ENCODE measurements around the gene XIRP2. TPM values are rescaled to one million over a fixed set of nuclear protein-coding genes. Genes with fewer than 3 reads are reported as not detected.

The XIRP2 gene
- polyA plus RNA-seq, 2 of the 4 experiments (the other 2 are of a cell fraction): not detected

- Histone ChIP-seq H3K4me2 (no peak overlapping the region), H3K4me3 (no peak overlapping the region), H3K9me3 (no peaks in the 10 kb centered on the region), H3K27ac (no peak overlapping the region), H3K4me1 (no peaks in the 10 kb centered on the region)
- 23% methylated on average over 2 of the region's 2 CpGs for WGBS (ENCODE audit: missing lambda C conversion rate)
- POLR2A ChIA-PET: no interaction called here
- peak in 1 of 2 experiments; percentile 53; a peak in 1 of 6 replicates for ATAC-seq
- peak in 1 of 2 experiments; percentile 11 for DNase-seq (ENCODE audit: low read depth in 1 of 2, low spot score in 1 of 2)
- no peak for FAIRE-seq
- TF ChIP-seq GATA3 (IDR thresholded peaks at IDR 0.05; ENCODE audit: borderline replicate concordance): no peak
- no peak for TF ChIP-seq EP300 (IDR thresholded peaks at IDR 0.05)
- TF ChIP-seq, protein P1, sequence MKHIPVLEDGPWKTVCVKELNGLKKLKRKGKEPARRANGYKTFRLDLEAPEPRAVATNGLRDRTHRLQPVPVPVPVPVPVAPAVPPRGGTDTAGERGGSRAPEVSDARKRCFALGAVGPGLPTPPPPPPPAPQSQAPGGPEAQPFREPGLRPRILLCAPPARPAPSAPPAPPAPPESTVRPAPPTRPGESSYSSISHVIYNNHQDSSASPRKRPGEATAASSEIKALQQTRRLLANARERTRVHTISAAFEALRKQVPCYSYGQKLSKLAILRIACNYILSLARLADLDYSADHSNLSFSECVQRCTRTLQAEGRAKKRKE (CRISPR knock-in tag; IDR thresholded peaks at IDR 0.05; ENCODE audit: low read depth): no peak
- no peak for TF ChIP-seq USF2 (IDR thresholded peaks at IDR 0.05)
- TF ChIP-seq TP53 (CRISPR knock-in tag; IDR thresholded peaks at IDR 0.05): no peak
- CTCF ChIA-PET: no interaction called here
These were observed 12.4 kb downstream of the XIRP2 start for GRCh38 chr2:166900700-166901099.

- no peak overlapping the region for H3K27ac ChIP-seq
- TF ChIP-seq CHD2 (IDR thresholded peaks at IDR 0.05; ENCODE audit: low read length, partially characterized antibody): no peak
- no peak for TF ChIP-seq MAFK (IDR thresholded peaks at IDR 0.05; ENCODE audit: partially characterized antibody)
- TF ChIP-seq MYC (IDR thresholded peaks at IDR 0.05; ENCODE audit: borderline replicate concordance, low read length): no peak
- no peak for TF ChIP-seq ESRRA (IDR thresholded peaks at IDR 0.05; ENCODE audit: borderline replicate concordance, low read length)
- TF ChIP-seq RARB (CRISPR knock-in tag; IDR thresholded peaks at IDR 0.05): no peak
- no peak for TF ChIP-seq RNF2 (IDR thresholded peaks at IDR 0.05; ENCODE audit: borderline replicate concordance, low read depth)
- TF ChIP-seq USF2 (IDR thresholded peaks at IDR 0.05): no peak
- TF ChIP-seq TFCP2L1 (CRISPR knock-in tag; IDR thresholded peaks at IDR 0.05): no peak
- TF ChIP-seq ZFP36 (IDR thresholded peaks at IDR 0.05; ENCODE audit: borderline replicate concordance, partially characterized antibody): no peak
- TF ChIP-seq, protein P2, sequence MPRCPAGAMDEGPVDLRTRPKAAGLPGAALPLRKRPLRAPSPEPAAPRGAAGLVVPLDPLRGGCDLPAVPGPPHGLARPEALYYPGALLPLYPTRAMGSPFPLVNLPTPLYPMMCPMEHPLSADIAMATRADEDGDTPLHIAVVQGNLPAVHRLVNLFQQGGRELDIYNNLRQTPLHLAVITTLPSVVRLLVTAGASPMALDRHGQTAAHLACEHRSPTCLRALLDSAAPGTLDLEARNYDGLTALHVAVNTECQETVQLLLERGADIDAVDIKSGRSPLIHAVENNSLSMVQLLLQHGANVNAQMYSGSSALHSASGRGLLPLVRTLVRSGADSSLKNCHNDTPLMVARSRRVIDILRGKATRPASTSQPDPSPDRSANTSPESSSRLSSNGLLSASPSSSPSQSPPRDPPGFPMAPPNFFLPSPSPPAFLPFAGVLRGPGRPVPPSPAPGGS (IDR thresholded peaks at IDR 0.05): no peak
- no peaks in the 10 kb centered on the region for H3K4me1 ChIP-seq
- ChIA-PET CTCF (no interaction called here), POLR2A (no interaction called here)
- ATAC-seq (no peak), FAIRE-seq (no peak), DNase-seq (ENCODE audit: low read depth in 1 of 2, low spot score in 1 of 2) (no peak)
- H3K9me3 ChIP-seq: no peaks in the 10 kb centered on the region
- H3K4me2 ChIP-seq: no peak overlapping the region
- 38% methylated on average over 2 of the region's 2 CpGs for WGBS (ENCODE audit: missing lambda C conversion rate)
- H3K4me3 ChIP-seq: no peak overlapping the region
These were observed 13.1 kb downstream of the XIRP2 start for GRCh38 chr2:166901336-166901735.

- H3K4me3 ChIP-seq: no peak overlapping the region
- DNase-seq (ENCODE audit: low read depth in 1 of 2, low spot score in 1 of 2) (no peak), FAIRE-seq (no peak), ATAC-seq (no peak)
- 3% methylated on average over 4 of the region's 4 CpGs for WGBS (ENCODE audit: missing lambda C conversion rate)
- no peak overlapping the region for H3K4me2 ChIP-seq
- H3K9me3 ChIP-seq: no peaks in the 10 kb centered on the region
- POLR2A ChIA-PET: no interaction called here
- H3K4me1 ChIP-seq: no peaks in the 10 kb centered on the region
- no peak overlapping the region for H3K27ac ChIP-seq
- CTCF ChIA-PET: interaction anchor here (0.6 kb wide), 3 partner anchors 17 to 1217 kb away, joined by 3 read pairs; no protein-coding TSS in a partner anchor
- TF ChIP-seq RCOR1 (IDR thresholded peaks at IDR 0.05; ENCODE audit: low read depth, low read length): no peak
- no peak for TF ChIP-seq CHD4 (IDR thresholded peaks at IDR 0.05; ENCODE audit: borderline replicate concordance)
- TF ChIP-seq RNF2 (IDR thresholded peaks at IDR 0.05; ENCODE audit: borderline replicate concordance, low read depth): no peak
- no peak for TF ChIP-seq KDM1A (IDR thresholded peaks at IDR 0.05; ENCODE audit: low read depth)
- TF ChIP-seq, protein P3, sequence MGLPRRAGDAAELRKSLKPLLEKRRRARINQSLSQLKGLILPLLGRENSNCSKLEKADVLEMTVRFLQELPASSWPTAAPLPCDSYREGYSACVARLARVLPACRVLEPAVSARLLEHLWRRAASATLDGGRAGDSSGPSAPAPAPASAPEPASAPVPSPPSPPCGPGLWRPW (IDR thresholded peaks at IDR 0.05): no peak
- TF ChIP-seq HMGXB4 (CRISPR knock-in tag; IDR thresholded peaks at IDR 0.05; ENCODE audit: borderline replicate concordance): no peak
- no peak for TF ChIP-seq USF2 (IDR thresholded peaks at IDR 0.05)
- no peak for TF ChIP-seq HOXA7 (CRISPR knock-in tag; IDR thresholded peaks at IDR 0.05)
- no peak for TF ChIP-seq EHF (CRISPR knock-in tag; IDR thresholded peaks at IDR 0.05)
- TF ChIP-seq MAZ (IDR thresholded peaks at IDR 0.05; ENCODE audit: borderline replicate concordance, low read depth, low read length): no peak
- no peak for TF ChIP-seq NR3C1 (IDR thresholded peaks at IDR 0.05)
- TF ChIP-seq HOXB13 (CRISPR knock-in tag; IDR thresholded peaks at IDR 0.05; ENCODE audit: low read depth): no peak
- no peak for TF ChIP-seq CBX8 (IDR thresholded peaks at IDR 0.05)
- no peak for TF ChIP-seq SREBF2 (IDR thresholded peaks at IDR 0.05)
- no peak for TF ChIP-seq RAD21 (conservative IDR thresholded peaks at IDR 0.05 in 1 of 2, IDR thresholded peaks at IDR 0.05 in 1 of 2)
- TF ChIP-seq TFCP2L1 (CRISPR knock-in tag; IDR thresholded peaks at IDR 0.05): no peak
- TF ChIP-seq HDAC2 (IDR thresholded peaks at IDR 0.05): no peak
- no peak for TF ChIP-seq POLR2AphosphoS2 (conservative IDR thresholded peaks at IDR 0.05; ENCODE audit: low read length)
These were observed 28.7 kb downstream of the XIRP2 start for GRCh38 chr2:166916987-166917386.
